Fibroblast of lung (primary cell): ENCODE data around the gene MMP23B. TPM values are rescaled to one million over a fixed set of nuclear protein-coding genes. Genes with fewer than 3 reads are reported as not detected.
A peak's percentile ranks its signal among the peaks of the same experiment; 100 is the strongest.

ENCODE experiments used
- DNase-seq, 2 donors: peaks; one replicate each; pipeline versions ENCODE4 v3.0.0 to v3.0.0-alpha.2; 2010; ENCODE audit warnings: low read depth in 2 of 2
- H2AFZ ChIP-seq: 2 replicates; pipeline ENCODE4 v1.5.1; 2012; ENCODE audit warnings: low read length, control low read depth, inconsistent platforms
- H3K27ac ChIP-seq: 2 replicates; pipeline ENCODE4 v1.5.1; 2011; ENCODE audit warnings: low read length, control low read depth; ENCODE audit not compliant: insufficient read depth
- H3K27me3 ChIP-seq: 2 replicates; pipeline ENCODE4 v1.5.1; 2011; ENCODE audit warnings: mild to moderate bottlenecking, low read length; ENCODE audit not compliant: control insufficient read depth, insufficient read depth
- H3K36me3 ChIP-seq: 2 replicates; pipeline ENCODE4 v1.5.1; 2011; ENCODE audit warnings: low read length; ENCODE audit not compliant: control insufficient read depth, insufficient read depth
- H3K4me1 ChIP-seq: 2 replicates; pipeline ENCODE4 v1.5.1; 2011; ENCODE audit warnings: low read length; ENCODE audit not compliant: control insufficient read depth, insufficient read depth; ENCODE audit errors: extremely low read depth
- H3K4me2 ChIP-seq: 2 replicates; pipeline ENCODE4 v1.5.1; 2011; ENCODE audit warnings: low read length, control low read depth; ENCODE audit not compliant: insufficient read depth; ENCODE audit errors: extremely low read depth
- H3K4me3 ChIP-seq, 4 experiments: fragments of 200-600 bp in 1 of 4; sonication (generic) in 1 of 4; replicated peaks in 1 of 4; 2 replicates each; pipeline ENCODE4 v1.5.1; 2011 to 2016; ENCODE audit warnings: low read length in 4 of 4, low read depth in 3 of 4, mild to moderate bottlenecking in 3 of 4, control low read depth in 2 of 4, inconsistent platforms in 1 of 4, mixed read lengths in 1 of 4; ENCODE audit not compliant: insufficient read depth in 1 of 4; ENCODE audit errors: control extremely low read depth in 1 of 4
- H3K79me2 ChIP-seq: 2 replicates; pipeline ENCODE4 v1.5.1; 2012; ENCODE audit warnings: mild to moderate bottlenecking, low read length, inconsistent platforms; ENCODE audit not compliant: control insufficient read depth, insufficient read depth
- H3K9ac ChIP-seq: 2 replicates; pipeline ENCODE4 v1.5.1; 2011; ENCODE audit warnings: mild to moderate bottlenecking, low read length, control low read depth; ENCODE audit not compliant: insufficient read depth
- H3K9me3 ChIP-seq: 2 replicates; pipeline ENCODE4 v1.5.1; 2012; ENCODE audit warnings: low read depth, low read length; ENCODE audit not compliant: control insufficient read depth, insufficient read depth
- H4K20me1 ChIP-seq: 2 replicates; pipeline ENCODE4 v1.5.1; 2011; ENCODE audit warnings: low read length; ENCODE audit not compliant: control insufficient read depth, insufficient read depth; ENCODE audit errors: extremely low read depth
- EZH2 ChIP-seq: IDR thresholded peaks from 2 replicates; pipeline ENCODE4 v1.5.1; 2012; ENCODE audit warnings: low read length, control low read depth, mild to moderate bottlenecking; ENCODE audit errors: missing control alignments
- polyA plus RNA-seq, 2 donors: library from polyadenylated mRNA; depleted of rRNA in 1 of 2; stranded (reverse) in 1 of 2; unstranded in 1 of 2; fragments of >200 nt; gene quantifications; 2 replicates each; pipeline ENCODE4 v1.2.1, GENCODE V29; 2011 to 2012; ENCODE audit warnings: missing spikeins in 1 of 2
- total RNA-seq: library from RNA; depleted of rRNA; stranded (reverse); fragments of >200 nt; gene quantifications from 2 replicates; pipeline ENCODE4 v1.2.1, GENCODE V29; 2014
- TF ChIP-seq, protein P1 (sequence below), 2 donors: IDR thresholded peaks in 1 of 2; conservative IDR thresholded peaks in 1 of 2; 1 replicate in 1 of 2; 2 replicates in 1 of 2; pipeline ENCODE4 v1.5.1; 2011 to 2012; ENCODE audit warnings: low read length in 2 of 2, control low read depth in 1 of 2, inconsistent platforms in 1 of 2, low read depth in 1 of 2, mild to moderate bottlenecking in 1 of 2

Gene MMP23B
- total and polyA plus RNA-seq, 2 donors (not counting 1 experiment from before 2014, with no cell fraction given) = 0.89 to 4.6 TPM

DNA sequence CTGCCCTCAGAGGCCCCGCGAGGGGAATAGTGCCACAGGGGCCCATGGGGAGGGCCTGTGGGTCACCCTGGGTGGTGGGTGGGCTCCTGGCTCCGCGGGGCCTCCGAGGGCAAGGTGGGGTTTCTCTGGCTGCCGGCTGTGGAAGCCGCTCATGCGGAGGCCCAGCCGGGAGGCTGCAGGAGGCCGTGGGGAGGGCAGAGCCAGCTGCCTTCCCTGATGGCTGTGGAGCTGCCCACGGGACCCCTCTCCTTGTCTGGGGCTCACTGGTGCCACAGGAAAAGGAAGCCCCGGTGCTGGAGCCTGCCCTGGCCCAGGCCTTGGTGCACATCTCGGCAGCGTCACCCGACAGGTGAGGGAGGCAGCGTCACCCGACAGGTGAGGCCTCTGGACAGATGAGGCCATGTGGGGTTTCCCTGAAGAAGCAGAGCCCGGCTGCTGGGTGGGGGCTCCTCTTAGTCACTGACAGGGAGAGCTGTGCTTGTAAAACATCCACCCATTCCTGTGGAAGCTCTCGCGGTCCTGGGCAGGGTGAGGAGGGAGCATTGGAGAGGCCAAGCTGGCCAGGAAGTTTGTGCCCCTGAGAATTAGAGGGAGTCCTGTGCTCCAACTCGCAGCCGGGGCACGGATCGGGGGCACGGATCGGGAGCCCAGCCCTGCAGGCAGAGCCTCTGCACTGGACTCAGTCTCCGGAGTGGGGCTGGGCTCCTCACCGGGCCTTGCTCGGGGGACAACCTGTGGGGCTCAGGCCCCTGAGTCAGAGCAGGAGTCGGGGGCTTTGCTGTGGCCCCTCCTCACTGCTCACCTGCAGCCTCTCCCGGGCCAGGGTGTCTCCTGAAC is 10.6 kb upstream of the MMP23B start:
- no peak overlapping the region for H2AFZ ChIP-seq
- peaks cover 9% of the 10 kb centered on the region for H3K79me2 ChIP-seq
- no peak for TF ChIP-seq EZH2
- TF ChIP-seq, protein P1, sequence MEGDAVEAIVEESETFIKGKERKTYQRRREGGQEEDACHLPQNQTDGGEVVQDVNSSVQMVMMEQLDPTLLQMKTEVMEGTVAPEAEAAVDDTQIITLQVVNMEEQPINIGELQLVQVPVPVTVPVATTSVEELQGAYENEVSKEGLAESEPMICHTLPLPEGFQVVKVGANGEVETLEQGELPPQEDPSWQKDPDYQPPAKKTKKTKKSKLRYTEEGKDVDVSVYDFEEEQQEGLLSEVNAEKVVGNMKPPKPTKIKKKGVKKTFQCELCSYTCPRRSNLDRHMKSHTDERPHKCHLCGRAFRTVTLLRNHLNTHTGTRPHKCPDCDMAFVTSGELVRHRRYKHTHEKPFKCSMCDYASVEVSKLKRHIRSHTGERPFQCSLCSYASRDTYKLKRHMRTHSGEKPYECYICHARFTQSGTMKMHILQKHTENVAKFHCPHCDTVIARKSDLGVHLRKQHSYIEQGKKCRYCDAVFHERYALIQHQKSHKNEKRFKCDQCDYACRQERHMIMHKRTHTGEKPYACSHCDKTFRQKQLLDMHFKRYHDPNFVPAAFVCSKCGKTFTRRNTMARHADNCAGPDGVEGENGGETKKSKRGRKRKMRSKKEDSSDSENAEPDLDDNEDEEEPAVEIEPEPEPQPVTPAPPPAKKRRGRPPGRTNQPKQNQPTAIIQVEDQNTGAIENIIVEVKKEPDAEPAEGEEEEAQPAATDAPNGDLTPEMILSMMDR (conservative IDR thresholded peaks at IDR 0.05 in 1 of 2, IDR thresholded peaks at IDR 0.05 in 1 of 2; ENCODE audit: low read depth in 1 of 2, low read length in 2 of 2) = no peak
- no peak overlapping the region for H3K4me2 ChIP-seq
- H3K9ac ChIP-seq = no peak overlapping the region
- peaks cover 5% of the 10 kb centered on the region for H3K36me3 ChIP-seq
- no peak overlapping the region for H3K4me3 ChIP-seq
- no peak overlapping the region for H3K27ac ChIP-seq
- no peaks in the 10 kb centered on the region for H4K20me1 ChIP-seq
- H3K9me3 ChIP-seq = no peaks in the 10 kb centered on the region
- no peaks in the 10 kb centered on the region for H3K27me3 ChIP-seq
- H3K4me1 ChIP-seq = peaks cover 4% of the 10 kb centered on the region
- DNase-seq = no peak

DNA sequence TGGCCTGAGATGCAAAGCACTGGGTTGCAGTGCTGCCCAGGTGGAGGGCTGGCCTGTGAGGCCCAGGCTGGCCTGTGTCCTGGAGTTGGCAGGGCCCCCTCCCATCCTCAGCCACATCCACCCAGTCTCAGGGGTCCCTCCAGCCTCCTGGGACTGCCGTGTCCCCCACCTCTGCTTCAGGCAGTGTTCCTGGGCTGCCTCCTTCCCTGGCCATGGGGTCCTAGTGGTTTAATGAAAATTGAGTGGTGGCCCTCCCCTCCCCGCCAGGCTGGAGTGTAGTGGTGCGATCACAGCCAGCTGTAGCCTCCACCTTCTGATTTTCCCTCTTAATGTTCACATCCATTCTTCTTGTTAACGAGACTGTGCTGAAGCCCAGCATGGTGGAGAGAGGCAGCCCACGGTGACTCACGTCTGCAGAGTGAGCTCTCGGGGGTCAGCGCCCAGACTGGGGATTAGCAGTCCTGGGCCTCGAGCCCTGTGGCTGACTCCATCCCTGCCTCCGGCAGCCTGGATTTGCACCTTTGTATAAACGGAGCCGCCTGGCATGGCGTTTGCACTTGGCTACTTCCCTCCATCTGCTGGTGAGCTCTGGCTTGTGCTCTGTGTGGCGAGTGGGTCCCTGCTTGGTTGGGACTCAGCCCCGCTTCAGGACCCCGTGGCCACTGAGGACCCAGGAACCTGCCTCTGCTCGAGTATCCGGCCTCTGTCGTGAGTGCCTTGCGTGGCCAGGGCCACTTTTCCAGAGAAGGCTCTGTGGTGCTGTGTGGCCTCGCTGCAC is 9.8 kb upstream of the MMP23B start:
- Histone ChIP-seq H3K9me3 (no peaks in the 10 kb centered on the region), H4K20me1 (no peaks in the 10 kb centered on the region), H3K27ac (no peak overlapping the region), H2AFZ (no peak overlapping the region), H3K36me3 (peaks cover 7% of the 10 kb centered on the region), H3K4me2 (no peak overlapping the region), H3K4me1 (no peaks in the 10 kb centered on the region), H3K27me3 (no peaks in the 10 kb centered on the region), H3K79me2 (peaks cover 1% of the 10 kb centered on the region), H3K9ac (no peak overlapping the region), H3K4me3 (no peak overlapping the region)
- peak in 1 of 2 donors; percentile 48 for DNase-seq
- no peak for TF ChIP-seq EZH2
- TF ChIP-seq, protein P1 (conservative IDR thresholded peaks at IDR 0.05 in 1 of 2, IDR thresholded peaks at IDR 0.05 in 1 of 2; ENCODE audit: low read depth in 1 of 2, low read length in 2 of 2) = no peak

DNA sequence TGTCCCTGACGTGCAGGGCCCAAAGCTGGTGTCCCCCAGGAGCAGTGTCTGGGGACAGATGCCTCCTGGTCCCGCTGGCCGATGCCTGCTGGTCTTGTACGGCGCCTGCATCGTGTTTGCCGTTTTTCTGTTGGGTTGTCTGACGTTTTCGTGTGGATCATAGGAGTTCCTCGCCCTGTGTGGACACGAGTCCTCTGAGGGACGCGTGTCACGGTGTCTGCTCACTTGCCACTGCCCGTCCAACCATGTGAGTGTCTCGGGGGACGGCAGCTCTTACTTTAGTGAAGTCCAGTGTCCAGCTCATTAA is 9.2 kb upstream of the MMP23B start:
- no peaks in the 10 kb centered on the region for H4K20me1 ChIP-seq
- TF ChIP-seq, protein P1 (conservative IDR thresholded peaks at IDR 0.05 in 1 of 2, IDR thresholded peaks at IDR 0.05 in 1 of 2; ENCODE audit: low read depth in 1 of 2, low read length in 2 of 2) = no peak
- no peak for TF ChIP-seq EZH2

More for the DNA sequence above, 9.2 kb upstream of the MMP23B start:
- DNase-seq = no peak
- H3K27ac ChIP-seq = no peak overlapping the region
- H2AFZ ChIP-seq = no peak overlapping the region
- H3K79me2 ChIP-seq = no peaks in the 10 kb centered on the region
- no peak overlapping the region for H3K4me2 ChIP-seq
- peaks cover 6% of the 10 kb centered on the region for H3K36me3 ChIP-seq
- no peaks in the 10 kb centered on the region for H3K9me3 ChIP-seq
- H3K9ac ChIP-seq = no peak overlapping the region
- no peak overlapping the region for H3K4me3 ChIP-seq
- H3K4me1 ChIP-seq = no peaks in the 10 kb centered on the region
- no peaks in the 10 kb centered on the region for H3K27me3 ChIP-seq
